Right cardiac atrium (tissue), 5 donors: ENCODE measurements around the gene LIPC. TPM values are rescaled to one million over a fixed set of nuclear protein-coding genes. Genes with fewer than 3 reads are reported as not detected.
A peak's percentile ranks its signal among the peaks of the same experiment; 100 is the strongest.

Experiments
- ATAC-seq, 2 donors: fragments of 200-7000 bp; cut with Tn5 transposase; one replicate each; pipeline versions ENCODE4 v1.8.0 to v1.9.1; 2020; ENCODE audit warnings: moderate library complexity in 2 of 2, mild to moderate bottlenecking in 1 of 2
- DNase-seq, 3 donors: peaks; one replicate each; pipeline ENCODE4 v3.0.0-alpha.2; 2020
- H3K27ac ChIP-seq: one replicate; pipeline ENCODE4 v1.5.1; 2013; ENCODE audit warnings: mild to moderate bottlenecking, low read length, control low read depth, moderate library complexity
- H3K27me3 ChIP-seq: one replicate; pipeline ENCODE4 v1.6.1; 2013; ENCODE audit not compliant: control insufficient read depth, insufficient read depth
- H3K4me1 ChIP-seq: one replicate; pipeline ENCODE4 v1.6.1; 2013; ENCODE audit warnings: low read length; ENCODE audit not compliant: control insufficient read depth, insufficient read depth
- H3K4me3 ChIP-seq: one replicate; pipeline ENCODE4 v1.5.1; 2013; ENCODE audit warnings: low read length, control low read depth
- H3K9me3 ChIP-seq: one replicate; pipeline ENCODE4 v1.6.1; 2013; ENCODE audit warnings: low read length; ENCODE audit not compliant: control insufficient read depth
- WGBS: extraction: QIAGEN DNeasy Blood & Tissue Kit; methylation state at CpG from one replicate; pipeline ENCODE4 v1.1.7; 2013; 5-methylcytosine and 5-hydroxymethylcytosine counted together
- intact Hi-C, 4 donors: fragments of 100-400 bp; cut with DNase I; formaldehyde crosslinking; loops; one replicate each; pipeline versions ENCODE4 v1.11.0 to v1.14.0; 2022 to 2023
- polyA plus RNA-seq: library from polyadenylated mRNA; stranded (reverse); fragments of 200-250 nt; gene quantifications from one replicate; pipeline ENCODE4 v1.2.3, GENCODE V29; 2013
- total RNA-seq, 4 donors: library from RNA; stranded (reverse); fragmentation: NEBNext Ultra II Directional; extraction: Animal tissue kit (Norgen Biotek cat#: 25700); gene quantifications; one replicate each; pipeline ENCODE4 v1.2.1, GENCODE V29; 2021
- donor health status: healthy with polysubstance abuse.
- donor health status: DM: no; HTN: yes; CAD: no.
- donor health status: DM: no; HTN: no; CAD: no.
- donor health status: DM: no; HTN: yes; CAD: no; lungs with severe emphysema.
- donor health status: DM: yes; HTN: yes; CAD: no.

The LIPC gene
- total and polyA plus RNA-seq, 5 donors, result 0.61 to 1.1 (median 0.88) TPM

DNA sequence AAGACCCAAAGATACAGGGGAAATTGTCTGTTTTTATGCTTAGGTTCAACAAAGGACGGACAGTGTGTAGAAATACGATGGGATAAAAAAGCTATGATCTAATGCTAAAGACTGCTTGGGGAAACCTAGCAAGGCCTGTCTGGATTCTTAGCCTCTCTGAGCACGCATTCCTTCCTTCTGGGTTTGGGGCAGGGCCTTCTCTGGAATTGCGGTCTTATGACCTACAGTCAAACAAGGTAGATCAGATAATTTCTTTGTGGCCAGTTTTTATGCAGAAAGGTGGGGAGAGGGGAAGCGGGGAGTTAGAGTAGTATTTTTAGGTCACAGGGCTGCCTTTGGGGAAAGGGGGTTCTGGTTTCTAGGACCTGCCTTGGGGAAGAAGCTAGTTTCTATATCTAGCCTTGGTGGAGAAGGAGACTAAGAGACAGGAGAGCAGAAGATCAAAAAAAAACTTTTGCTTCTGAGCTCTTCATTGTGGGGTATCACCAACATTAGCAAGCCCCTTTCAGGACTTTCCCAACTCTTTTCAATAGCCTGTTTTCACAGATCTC is 39.1 kb upstream of the LIPC start:
- H3K4me1 ChIP-seq, result no peaks in the 10 kb centered on the region
- 95% methylated on average over 5 of the region's 5 CpGs for WGBS

DNA sequence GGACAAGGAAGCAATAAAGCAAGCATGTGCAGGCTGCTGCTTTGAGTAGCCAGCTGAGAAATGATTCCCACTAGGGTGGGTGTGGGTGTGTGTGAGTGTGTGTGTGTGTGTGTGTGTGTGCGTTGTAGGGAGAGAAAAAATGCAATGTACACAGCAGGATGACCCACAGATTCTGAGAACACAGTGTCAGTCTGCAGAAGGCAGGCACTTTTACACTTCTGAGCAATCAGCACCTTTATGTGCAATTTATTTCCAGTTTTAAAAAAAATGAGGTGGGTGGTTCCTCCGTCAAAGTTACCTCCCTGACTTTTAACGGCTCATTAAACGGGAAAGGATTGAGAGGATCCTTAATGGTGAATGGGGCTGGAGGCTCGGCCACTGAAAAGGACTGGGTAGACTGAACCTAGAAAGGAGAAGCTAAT is 38.5 kb upstream of the LIPC start:
- H3K27me3 ChIP-seq, result no peaks in the 10 kb centered on the region
- no peak overlapping the region for H3K27ac ChIP-seq
- no peak for DNase-seq
- WGBS, result 59% methylated on average over 5 of the region's 5 CpGs
- no peaks in the 10 kb centered on the region for H3K4me1 ChIP-seq
- ATAC-seq, result no peak
- no peak overlapping the region for H3K4me3 ChIP-seq
- intact Hi-C loops, result no loop called here
- H3K9me3 ChIP-seq, result no peaks in the 10 kb centered on the region

More for the DNA sequence above, 39.1 kb upstream of the LIPC start:
- Histone ChIP-seq H3K4me3 (no peak overlapping the region), H3K27ac (no peak overlapping the region), H3K9me3 (no peaks in the 10 kb centered on the region), H3K27me3 (no peaks in the 10 kb centered on the region)
- intact Hi-C loops, result no loop called here
- ATAC-seq, result no peak
- no peak for DNase-seq

- Histone ChIP-seq H3K9me3 (no peaks in the 10 kb centered on the region), H3K4me1 (no peaks in the 10 kb centered on the region), H3K27me3 (no peaks in the 10 kb centered on the region), H3K27ac (no peak overlapping the region), H3K4me3 (no peak overlapping the region)
- DNase-seq (no peak), ATAC-seq (no peak)
- intact Hi-C loops, result no loop called here
- WGBS, result 53% methylated on average over 3 of the region's 3 CpGs
Measured at GRCh38 chr15:58396181-58396580, 35.6 kb upstream of the LIPC start.

GRCh38 chr15:58398071-58398470 is 33.7 kb upstream of the LIPC start:
- 100% methylated on average over 1 of the region's 1 CpG for WGBS
- H3K9me3 ChIP-seq, result no peaks in the 10 kb centered on the region
- ATAC-seq, result no peak
- H3K4me1 ChIP-seq, result no peaks in the 10 kb centered on the region
- no peaks in the 10 kb centered on the region for H3K27me3 ChIP-seq
- H3K27ac ChIP-seq, result no peak overlapping the region
- no peak overlapping the region for H3K4me3 ChIP-seq
- DNase-seq, result no peak
- intact Hi-C loops, result no loop called here

DNA sequence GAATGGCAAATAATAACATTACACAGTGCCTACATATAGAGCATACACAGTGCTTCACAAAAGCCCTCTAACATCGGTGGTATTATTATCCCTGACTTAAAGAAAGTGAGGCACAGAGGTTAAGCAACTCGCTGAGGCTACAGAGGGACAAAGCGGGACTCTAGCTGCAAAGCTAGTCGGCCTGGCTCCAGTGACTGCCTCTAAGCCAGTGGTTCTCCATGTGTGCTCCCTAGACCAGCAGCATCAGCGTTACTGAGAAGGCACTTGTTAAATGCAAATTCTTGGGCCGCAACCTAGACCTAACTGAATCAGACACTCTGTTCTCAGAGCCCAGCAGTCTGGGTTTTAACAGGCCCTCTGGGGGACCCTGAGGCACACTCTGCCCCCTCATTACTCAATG is 33.1 kb upstream of the LIPC start:
- no peak for DNase-seq
- H3K27ac ChIP-seq, result no peak overlapping the region
- 90% methylated on average over 6 of the region's 6 CpGs for WGBS
- intact Hi-C loops, result no loop called here
- ATAC-seq, result no peak
- H3K4me3 ChIP-seq, result no peak overlapping the region
- H3K4me1 ChIP-seq, result no peaks in the 10 kb centered on the region
- no peaks in the 10 kb centered on the region for H3K27me3 ChIP-seq
- H3K9me3 ChIP-seq, result no peaks in the 10 kb centered on the region

DNA sequence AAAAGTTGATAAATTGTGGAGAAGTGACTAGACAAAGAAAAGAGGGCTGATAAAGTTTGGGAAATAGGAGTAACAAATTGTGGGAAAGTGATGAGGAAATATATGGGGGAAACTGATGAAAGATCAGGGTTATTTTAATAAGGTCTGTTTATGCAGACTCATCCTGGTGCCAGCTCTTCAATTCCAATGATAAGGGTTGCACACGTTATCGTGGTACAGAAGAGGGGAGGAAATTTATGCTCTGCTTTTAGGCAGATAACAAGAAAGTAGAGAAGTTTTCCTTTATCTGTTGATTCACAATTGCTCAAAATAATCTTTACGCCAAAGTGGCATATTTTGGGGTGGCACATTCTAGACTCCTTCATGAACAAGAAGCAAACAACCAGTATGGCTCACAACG is 32.1 kb upstream of the LIPC start:
- intact Hi-C loops, result no loop called here
- Histone ChIP-seq H3K27ac (no peak overlapping the region), H3K4me1 (no peaks in the 10 kb centered on the region), H3K4me3 (no peak overlapping the region), H3K27me3 (no peaks in the 10 kb centered on the region), H3K9me3 (no peaks in the 10 kb centered on the region)
- 68% methylated on average over 4 of the region's 4 CpGs for WGBS
- no peak for DNase-seq
- ATAC-seq, result no peak

DNA sequence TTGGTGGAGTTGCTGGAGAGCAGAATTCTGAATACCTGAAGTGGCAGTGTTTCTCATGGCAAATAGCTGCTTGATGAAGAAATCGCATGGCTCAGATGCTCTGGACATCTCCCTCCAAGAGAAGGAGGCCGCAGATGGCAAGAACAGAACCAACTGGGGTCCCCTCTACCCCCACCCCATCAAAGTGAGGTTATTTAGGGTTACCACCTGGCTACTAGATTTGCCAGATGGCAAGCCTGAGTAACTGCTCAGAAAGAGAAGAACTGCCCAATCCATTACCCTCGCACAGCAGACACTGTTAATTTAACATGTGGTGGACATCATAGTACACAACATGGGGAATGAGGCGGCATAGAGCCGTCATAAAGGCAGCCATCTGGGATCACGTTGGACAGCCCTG is 30.5 kb upstream of the LIPC start:
- no peaks in the 10 kb centered on the region for H3K4me1 ChIP-seq
- no peak for ATAC-seq
- 86% methylated on average over 6 of the region's 6 CpGs for WGBS
- DNase-seq, result no peak
- no peak overlapping the region for H3K4me3 ChIP-seq
- H3K27ac ChIP-seq, result no peak overlapping the region
- no peaks in the 10 kb centered on the region for H3K27me3 ChIP-seq
- intact Hi-C loops, result no loop called here
- no peaks in the 10 kb centered on the region for H3K9me3 ChIP-seq

DNA sequence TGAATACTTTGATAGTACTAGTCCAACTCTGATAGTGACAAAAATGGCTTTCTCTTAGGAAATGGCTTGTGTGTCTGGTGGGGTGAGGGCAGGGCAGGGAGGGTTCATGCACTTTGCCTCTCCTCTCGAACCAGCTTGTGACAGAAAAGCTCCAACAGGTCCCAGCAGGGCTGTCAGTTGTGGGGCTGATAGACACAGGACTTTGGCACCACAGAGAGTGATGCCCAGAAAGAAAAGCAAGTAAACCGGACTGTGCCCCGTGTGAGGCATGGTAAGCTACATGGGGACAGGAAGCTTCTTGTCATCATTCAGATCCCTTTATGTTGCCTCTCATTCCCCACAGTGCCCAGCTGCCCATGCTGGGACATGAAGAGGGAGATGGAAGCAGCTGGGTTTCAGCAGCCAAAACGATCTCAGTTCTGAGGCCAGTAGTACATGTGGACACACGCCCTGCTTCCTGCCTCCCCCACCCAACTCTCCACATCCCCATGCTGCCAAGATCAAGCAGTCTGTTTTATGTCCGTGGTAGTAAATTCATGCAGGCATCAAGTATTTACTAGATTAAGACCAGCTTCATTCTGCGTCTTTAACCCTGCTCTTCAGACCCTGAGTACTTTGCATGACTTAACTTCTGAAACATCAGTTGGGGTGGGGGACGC is 29.7 kb upstream of the LIPC start:
- ATAC-seq (peak; percentile 57 to 88), DNase-seq (peak in 1 of 3 donors; percentile 38)
- WGBS, result 62% methylated on average over 8 of the region's 8 CpGs
- no peaks in the 10 kb centered on the region for H3K4me1 ChIP-seq
- H3K4me3 ChIP-seq, result no peak overlapping the region
- intact Hi-C loops, result no loop called here
- no peak overlapping the region for H3K27ac ChIP-seq
- no peaks in the 10 kb centered on the region for H3K9me3 ChIP-seq
- no peaks in the 10 kb centered on the region for H3K27me3 ChIP-seq

GRCh38 chr15:58403581-58403980 is 28.2 kb upstream of the LIPC start:
- Histone ChIP-seq H3K4me3 (no peak overlapping the region), H3K9me3 (no peaks in the 10 kb centered on the region), H3K4me1 (no peaks in the 10 kb centered on the region), H3K27me3 (no peaks in the 10 kb centered on the region), H3K27ac (no peak overlapping the region)
- WGBS, result 62% methylated on average over 4 of the region's 4 CpGs
- intact Hi-C loops, result no loop called here
- DNase-seq (no peak), ATAC-seq (no peak)

DNA sequence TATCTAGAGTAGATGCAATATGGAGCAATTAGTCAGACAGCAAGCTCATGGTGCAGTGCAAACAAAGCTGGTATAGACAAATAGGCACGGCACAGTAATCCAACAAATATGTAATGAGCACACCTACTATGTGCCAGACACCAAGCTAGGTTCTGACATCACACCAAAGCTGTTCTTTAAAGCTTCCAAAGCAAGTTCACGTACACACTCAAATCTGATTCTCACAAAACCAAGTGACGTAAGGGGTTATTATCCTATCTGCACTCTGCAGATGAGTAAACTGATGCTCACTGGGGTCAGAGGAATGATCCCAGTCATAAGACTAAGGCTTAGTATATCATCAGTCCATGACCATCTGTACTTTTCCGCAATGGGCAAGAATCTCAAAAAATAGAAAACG is 27.8 kb upstream of the LIPC start:
- 93% methylated on average over 5 of the region's 5 CpGs for WGBS
- intact Hi-C loops, result no loop called here
- Histone ChIP-seq H3K9me3 (no peaks in the 10 kb centered on the region), H3K4me1 (no peaks in the 10 kb centered on the region), H3K27me3 (no peaks in the 10 kb centered on the region), H3K4me3 (no peak overlapping the region), H3K27ac (no peak overlapping the region)
- ATAC-seq, result no peak
- no peak for DNase-seq

GRCh38 chr15:58404722-58405121 is 27.1 kb upstream of the LIPC start:
- Histone ChIP-seq H3K27me3 (no peaks in the 10 kb centered on the region), H3K27ac (no peak overlapping the region), H3K4me1 (no peaks in the 10 kb centered on the region), H3K4me3 (no peak overlapping the region), H3K9me3 (no peaks in the 10 kb centered on the region)
- WGBS, result 83% methylated on average over 2 of the region's 2 CpGs
- intact Hi-C loops, result no loop called here
- DNase-seq (no peak), ATAC-seq (no peak)

DNA sequence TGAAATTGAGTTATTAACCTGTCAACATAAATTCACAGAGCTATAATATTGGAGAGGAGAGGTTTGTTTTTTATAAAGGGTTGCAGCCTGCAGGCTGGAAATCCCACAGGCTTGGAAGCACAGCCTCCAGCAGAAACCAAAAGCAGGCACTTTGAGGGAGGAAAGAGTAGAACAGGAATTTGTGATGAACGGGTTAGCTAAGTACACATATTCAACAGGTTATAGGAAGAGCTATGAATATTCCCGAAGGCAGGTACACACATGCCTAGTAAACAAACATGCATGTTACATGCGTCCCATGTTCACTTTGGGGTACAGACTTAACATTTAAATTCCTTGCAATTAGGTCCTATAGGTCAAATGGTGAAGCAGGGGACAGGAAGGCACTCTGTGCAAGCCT is 25.9 kb upstream of the LIPC start:
- Histone ChIP-seq H3K9me3 (no peaks in the 10 kb centered on the region), H3K4me3 (no peak overlapping the region), H3K4me1 (no peaks in the 10 kb centered on the region), H3K27me3 (no peaks in the 10 kb centered on the region), H3K27ac (no peak overlapping the region)
- WGBS, result 72% methylated on average over 3 of the region's 3 CpGs
- DNase-seq, result no peak
- intact Hi-C loops, result no loop called here
- no peak for ATAC-seq
